ENCODE data around the gene TCF4. TPM values are rescaled to one million over a fixed set of nuclear protein-coding genes. Genes with fewer than 3 reads are reported as not detected.

TCF4 gene
- total RNA-seq, 1 experiment from 2014 or later, result 0.42 TPM

- DNase-seq (ENCODE audit: low read depth, low spot score), result no peak
- ATAC-seq, result no peak
- ChIA-PET CTCF (no interaction called here), RAD21 (ENCODE audit: low non-redundant PET in 1 of 2, low total read pairs in 2 of 2, uncharacterized antibody in 2 of 2, unreplicated experiment in 2 of 2) (no interaction called here), POLR2A (no interaction called here)
- Histone ChIP-seq H3K79me2 (ENCODE audit: insufficient read depth, low read length) (no peaks in the 10 kb centered on the region), H3K9ac (ENCODE audit: low read length) (no peak overlapping the region), H3K36me3 (ENCODE audit: control insufficient read depth in 1 of 2, insufficient read depth in 2 of 2, low read length in 2 of 2) (no peaks in the 10 kb centered on the region), H3K4me2 (ENCODE audit: low read length) (no peak overlapping the region), H3K4me3 (replicated peaks in 1 of 2; ENCODE audit: low read depth in 1 of 2, low read length in 2 of 2) (no peak overlapping the region), H3K27me3 (ENCODE audit: insufficient read depth, low read length) (no peaks in the 10 kb centered on the region), H3K9me2 (ENCODE audit: insufficient read depth) (no peaks in the 10 kb centered on the region), H4K20me1 (ENCODE audit: insufficient read depth) (no peaks in the 10 kb centered on the region), H3K4me1 (ENCODE audit: control insufficient read depth in 1 of 2, insufficient read depth in 2 of 2, low read length in 2 of 2) (no peaks in the 10 kb centered on the region), H3K9me3 (ENCODE audit: control insufficient read depth in 1 of 2, insufficient read depth in 1 of 2, low read depth in 1 of 2, low read length in 2 of 2) (peaks cover 0 to 7% of the 10 kb centered on the region in 2 experiments; a peak in 3 of 4 replicates), H2AFZ (ENCODE audit: low read depth, low read length, poor library complexity, severe bottlenecking) (no peak overlapping the region), H3K27ac (ENCODE audit: low read depth, low read length) (no peak overlapping the region)
- no TSS peak for BruUV-seq (replicated peaks)
- intact Hi-C loops (cut with micrococcal nuclease), result no loop called here
- TF ChIP-seq JUND (IDR thresholded peaks at IDR 0.05) (no peak), MAX (IDR thresholded peaks at IDR 0.05) (no peak)
Measured at GRCh38 chr18:55479656-55480420, 108.2 kb downstream of the TCF4 start.

- TF ChIP-seq TCF7L2 (IDR thresholded peaks at IDR 0.05; ENCODE audit: borderline replicate concordance, extremely low read depth, insufficient read depth, insufficient read length), result no peak
- no peak for TF ChIP-seq CEBPB (IDR thresholded peaks at IDR 0.05; ENCODE audit: low read depth)
- TF ChIP-seq POLR2A (IDR thresholded peaks at IDR 0.05; ENCODE audit: borderline replicate concordance, extremely low read depth, insufficient read depth, insufficient read length), result no peak
- TF ChIP-seq SRF (IDR thresholded peaks at IDR 0.05; ENCODE audit: low read depth), result no peak
- no peak for TF ChIP-seq EGR1 (IDR thresholded peaks at IDR 0.05; ENCODE audit: low read depth)
- H3K4me2 ChIP-seq (ENCODE audit: low read length), result no peak overlapping the region
- no peaks in the 10 kb centered on the region for H3K36me3 ChIP-seq (ENCODE audit: control insufficient read depth in 1 of 2, insufficient read depth in 2 of 2, low read length in 2 of 2)
- H3K79me2 ChIP-seq (ENCODE audit: insufficient read depth, low read length), result no peaks in the 10 kb centered on the region
- H3K27me3 ChIP-seq (ENCODE audit: insufficient read depth, low read length), result no peaks in the 10 kb centered on the region
- intact Hi-C loops (cut with micrococcal nuclease), result no loop called here
- no peak overlapping the region for H2AFZ ChIP-seq (ENCODE audit: low read depth, low read length, poor library complexity, severe bottlenecking)
- ATAC-seq (no peak), DNase-seq (ENCODE audit: low read depth, low spot score) (no peak)
- ChIA-PET POLR2A (no interaction called here), RAD21 (ENCODE audit: low non-redundant PET in 1 of 2, low total read pairs in 2 of 2, uncharacterized antibody in 2 of 2, unreplicated experiment in 2 of 2) (no interaction called here), CTCF (no interaction called here)
- H3K4me3 ChIP-seq (replicated peaks in 1 of 2; ENCODE audit: low read depth in 1 of 2, low read length in 2 of 2), result no peak overlapping the region
- no peaks in the 10 kb centered on the region for H3K4me1 ChIP-seq (ENCODE audit: control insufficient read depth in 1 of 2, insufficient read depth in 2 of 2, low read length in 2 of 2)
- BruUV-seq (replicated peaks), result no TSS peak
- no peaks in the 10 kb centered on the region for H4K20me1 ChIP-seq (ENCODE audit: insufficient read depth)
- H3K9ac ChIP-seq (ENCODE audit: low read length), result no peak overlapping the region
- H3K9me2 ChIP-seq (ENCODE audit: insufficient read depth), result no peaks in the 10 kb centered on the region
- H3K9me3 ChIP-seq (ENCODE audit: control insufficient read depth in 1 of 2, insufficient read depth in 1 of 2, low read depth in 1 of 2, low read length in 2 of 2), result peaks cover 0 to 7% of the 10 kb centered on the region in 2 experiments; a peak in 2 of 4 replicates
- H3K27ac ChIP-seq (ENCODE audit: low read depth, low read length), result no peak overlapping the region
Measured at GRCh38 chr18:55477860-55478581, 110.0 kb downstream of the TCF4 start.
